HepG2 (cell line): ENCODE results near the gene GNG2. TPM values are rescaled to one million over a fixed set of nuclear protein-coding genes. Genes with fewer than 3 reads are reported as not detected.

ENCODE experiments used
- NFYB ChIP-seq: sonication (generic); formaldehyde crosslinking; IDR thresholded peaks from 2 replicates; pipeline ENCODE4 v1.4.0; 2020; ENCODE audit warnings: missing genetic modification reagents
- ZNF430 ChIP-seq: sonication (generic); formaldehyde crosslinking; IDR thresholded peaks from 2 replicates; pipeline ENCODE4 v1.9.0; 2021; ENCODE audit warnings: mild to moderate bottlenecking, missing genetic modification reagents
- ZNF546 ChIP-seq: sonication (generic); formaldehyde crosslinking; conservative IDR thresholded peaks from 2 replicates; pipeline ENCODE4 v1.8.1; 2023; ENCODE audit warnings: mild to moderate bottlenecking, missing genetic modification reagents
- ZNF839 ChIP-seq: sonication (generic); formaldehyde crosslinking; IDR thresholded peaks from 2 replicates; pipeline ENCODE4 v1.4.0; 2020; ENCODE audit warnings: missing genetic modification reagents, mild to moderate bottlenecking, borderline replicate concordance
- polyA plus RNA-seq, 8 experiments: library from polyadenylated mRNA; depleted of rRNA in 3 of 8; stranded (reverse) in 7 of 8; unstranded in 1 of 8; fragments of >200 nt; fragmentation: Illumina TruSeq in 4 of 8; extraction: Trizol in 4 of 8; gene quantifications; 2 replicates each; pipeline versions ENCODE4 v1.2.1 to v1.2.3, GENCODE V29; 2011 to 2016; ENCODE audit warnings: low read depth in 4 of 8, missing spikeins in 1 of 8, mixed read lengths in 1 of 8; ENCODE audit not compliant: insufficient read depth in 1 of 8
- total RNA-seq, 5 experiments: library from RNA; depleted of rRNA; stranded (reverse); fragments of >200 nt; fragmentation: Illumina TruSeq; extraction: Trizol; gene quantifications; 2 replicates each; pipeline ENCODE4 v1.2.3, GENCODE V29; 2016; ENCODE audit warnings: low read depth in 1 of 5
- TF ChIP-seq, protein P1 (sequence below): sonication (generic); formaldehyde crosslinking; IDR thresholded peaks from 2 replicates; pipeline ENCODE4 v1.4.0; 2020; ENCODE audit warnings: mild to moderate bottlenecking, missing genetic modification reagents, borderline replicate concordance
- TF ChIP-seq, protein P2 (sequence below): sonication (generic); formaldehyde crosslinking; IDR thresholded peaks from 2 replicates; pipeline ENCODE4 v1.5.0; 2020; ENCODE audit warnings: missing genetic modification reagents
- TF ChIP-seq, protein P3 (sequence below): sonication (generic); formaldehyde crosslinking; IDR thresholded peaks from 2 replicates; pipeline ENCODE4 v1.4.0; 2020; ENCODE audit warnings: mild to moderate bottlenecking, low read depth, missing genetic modification reagents
- TF ChIP-seq, protein P4 (sequence below): IDR thresholded peaks from 2 replicates; pipeline ENCODE4 v1.6.1; 2012; ENCODE audit warnings: low read length, improper control_type of control experiment

GNG2 gene
- total and polyA plus RNA-seq, 2 of the 13 experiments (the other 11 are each of a cell fraction or from before 2014, with no cell fraction given) = not detected

DNA sequence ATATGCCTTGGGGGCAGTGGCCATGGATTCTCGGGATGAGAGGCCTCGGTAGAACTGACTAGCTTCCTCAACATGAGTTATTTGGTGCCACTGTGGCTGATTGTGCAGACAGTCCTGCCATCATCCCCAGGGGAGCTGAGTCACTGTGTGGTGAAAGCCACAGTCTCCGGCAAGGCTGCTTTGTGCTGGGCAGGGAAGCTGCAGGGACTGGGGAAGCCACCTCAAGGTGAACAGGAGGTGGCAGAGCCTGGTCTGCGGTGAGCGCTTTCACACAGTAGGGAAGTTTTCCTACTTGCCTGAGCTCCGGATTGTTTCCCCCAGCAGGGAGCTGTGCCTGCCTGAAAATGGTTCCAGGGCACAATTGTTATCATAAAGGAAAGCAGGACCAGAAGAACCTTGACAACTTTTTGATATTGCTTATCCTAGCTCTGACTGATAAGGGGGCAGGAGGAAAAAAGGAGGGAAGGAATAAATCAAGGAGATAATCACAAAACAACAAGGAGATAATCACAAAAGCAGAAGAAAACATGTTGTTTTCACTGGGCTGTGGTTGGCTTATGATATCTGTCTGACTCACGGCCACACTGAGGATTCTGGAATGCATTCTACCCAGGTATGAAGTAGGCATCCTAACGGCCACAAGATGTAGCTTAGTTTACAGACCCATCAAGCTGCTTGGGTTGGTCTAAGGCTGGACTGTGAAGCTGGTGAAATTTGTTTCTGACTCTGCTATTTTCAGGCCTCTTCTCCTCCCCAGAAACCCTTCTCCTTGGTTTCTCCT, 32.2 kb upstream of the GNG2 start (continued):
- TF ChIP-seq, protein P1, sequence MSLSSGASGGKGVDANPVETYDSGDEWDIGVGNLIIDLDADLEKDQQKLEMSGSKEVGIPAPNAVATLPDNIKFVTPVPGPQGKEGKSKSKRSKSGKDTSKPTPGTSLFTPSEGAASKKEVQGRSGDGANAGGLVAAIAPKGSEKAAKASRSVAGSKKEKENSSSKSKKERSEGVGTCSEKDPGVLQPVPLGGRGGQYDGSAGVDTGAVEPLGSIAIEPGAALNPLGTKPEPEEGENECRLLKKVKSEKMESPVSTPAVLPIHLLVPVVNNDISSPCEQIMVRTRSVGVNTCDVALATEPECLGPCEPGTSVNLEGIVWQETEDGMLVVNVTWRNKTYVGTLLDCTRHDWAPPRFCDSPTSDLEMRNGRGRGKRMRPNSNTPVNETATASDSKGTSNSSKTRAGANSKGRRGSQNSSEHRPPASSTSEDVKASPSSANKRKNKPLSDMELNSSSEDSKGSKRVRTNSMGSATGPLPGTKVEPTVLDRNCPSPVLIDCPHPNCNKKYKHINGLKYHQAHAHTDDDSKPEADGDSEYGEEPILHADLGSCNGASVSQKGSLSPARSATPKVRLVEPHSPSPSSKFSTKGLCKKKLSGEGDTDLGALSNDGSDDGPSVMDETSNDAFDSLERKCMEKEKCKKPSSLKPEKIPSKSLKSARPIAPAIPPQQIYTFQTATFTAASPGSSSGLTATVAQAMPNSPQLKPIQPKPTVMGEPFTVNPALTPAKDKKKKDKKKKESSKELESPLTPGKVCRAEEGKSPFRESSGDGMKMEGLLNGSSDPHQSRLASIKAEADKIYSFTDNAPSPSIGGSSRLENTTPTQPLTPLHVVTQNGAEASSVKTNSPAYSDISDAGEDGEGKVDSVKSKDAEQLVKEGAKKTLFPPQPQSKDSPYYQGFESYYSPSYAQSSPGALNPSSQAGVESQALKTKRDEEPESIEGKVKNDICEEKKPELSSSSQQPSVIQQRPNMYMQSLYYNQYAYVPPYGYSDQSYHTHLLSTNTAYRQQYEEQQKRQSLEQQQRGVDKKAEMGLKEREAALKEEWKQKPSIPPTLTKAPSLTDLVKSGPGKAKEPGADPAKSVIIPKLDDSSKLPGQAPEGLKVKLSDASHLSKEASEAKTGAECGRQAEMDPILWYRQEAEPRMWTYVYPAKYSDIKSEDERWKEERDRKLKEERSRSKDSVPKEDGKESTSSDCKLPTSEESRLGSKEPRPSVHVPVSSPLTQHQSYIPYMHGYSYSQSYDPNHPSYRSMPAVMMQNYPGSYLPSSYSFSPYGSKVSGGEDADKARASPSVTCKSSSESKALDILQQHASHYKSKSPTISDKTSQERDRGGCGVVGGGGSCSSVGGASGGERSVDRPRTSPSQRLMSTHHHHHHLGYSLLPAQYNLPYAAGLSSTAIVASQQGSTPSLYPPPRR (CRISPR knock-in tag) = no peak
- TF ChIP-seq, protein P2, sequence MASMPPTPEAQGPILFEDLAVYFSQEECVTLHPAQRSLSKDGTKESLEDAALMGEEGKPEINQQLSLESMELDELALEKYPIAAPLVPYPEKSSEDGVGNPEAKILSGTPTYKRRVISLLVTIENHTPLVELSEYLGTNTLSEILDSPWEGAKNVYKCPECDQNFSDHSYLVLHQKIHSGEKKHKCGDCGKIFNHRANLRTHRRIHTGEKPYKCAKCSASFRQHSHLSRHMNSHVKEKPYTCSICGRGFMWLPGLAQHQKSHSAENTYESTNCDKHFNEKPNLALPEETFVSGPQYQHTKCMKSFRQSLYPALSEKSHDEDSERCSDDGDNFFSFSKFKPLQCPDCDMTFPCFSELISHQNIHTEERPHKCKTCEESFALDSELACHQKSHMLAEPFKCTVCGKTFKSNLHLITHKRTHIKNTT (CRISPR knock-in tag) = no peak
- TF ChIP-seq NFYB (CRISPR knock-in tag) (no peak), ZNF430 (CRISPR knock-in tag) (no peak), ZNF839 (CRISPR knock-in tag) (no peak), ZNF546 (CRISPR knock-in tag) (no peak)
- TF ChIP-seq, protein P3, sequence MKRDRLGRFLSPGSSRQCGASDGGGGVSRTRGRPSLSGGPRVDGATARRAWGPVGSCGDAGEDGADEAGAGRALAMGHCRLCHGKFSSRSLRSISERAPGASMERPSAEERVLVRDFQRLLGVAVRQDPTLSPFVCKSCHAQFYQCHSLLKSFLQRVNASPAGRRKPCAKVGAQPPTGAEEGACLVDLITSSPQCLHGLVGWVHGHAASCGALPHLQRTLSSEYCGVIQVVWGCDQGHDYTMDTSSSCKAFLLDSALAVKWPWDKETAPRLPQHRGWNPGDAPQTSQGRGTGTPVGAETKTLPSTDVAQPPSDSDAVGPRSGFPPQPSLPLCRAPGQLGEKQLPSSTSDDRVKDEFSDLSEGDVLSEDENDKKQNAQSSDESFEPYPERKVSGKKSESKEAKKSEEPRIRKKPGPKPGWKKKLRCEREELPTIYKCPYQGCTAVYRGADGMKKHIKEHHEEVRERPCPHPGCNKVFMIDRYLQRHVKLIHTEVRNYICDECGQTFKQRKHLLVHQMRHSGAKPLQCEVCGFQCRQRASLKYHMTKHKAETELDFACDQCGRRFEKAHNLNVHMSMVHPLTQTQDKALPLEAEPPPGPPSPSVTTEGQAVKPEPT (CRISPR knock-in tag) = no peak
- TF ChIP-seq, protein P4, sequence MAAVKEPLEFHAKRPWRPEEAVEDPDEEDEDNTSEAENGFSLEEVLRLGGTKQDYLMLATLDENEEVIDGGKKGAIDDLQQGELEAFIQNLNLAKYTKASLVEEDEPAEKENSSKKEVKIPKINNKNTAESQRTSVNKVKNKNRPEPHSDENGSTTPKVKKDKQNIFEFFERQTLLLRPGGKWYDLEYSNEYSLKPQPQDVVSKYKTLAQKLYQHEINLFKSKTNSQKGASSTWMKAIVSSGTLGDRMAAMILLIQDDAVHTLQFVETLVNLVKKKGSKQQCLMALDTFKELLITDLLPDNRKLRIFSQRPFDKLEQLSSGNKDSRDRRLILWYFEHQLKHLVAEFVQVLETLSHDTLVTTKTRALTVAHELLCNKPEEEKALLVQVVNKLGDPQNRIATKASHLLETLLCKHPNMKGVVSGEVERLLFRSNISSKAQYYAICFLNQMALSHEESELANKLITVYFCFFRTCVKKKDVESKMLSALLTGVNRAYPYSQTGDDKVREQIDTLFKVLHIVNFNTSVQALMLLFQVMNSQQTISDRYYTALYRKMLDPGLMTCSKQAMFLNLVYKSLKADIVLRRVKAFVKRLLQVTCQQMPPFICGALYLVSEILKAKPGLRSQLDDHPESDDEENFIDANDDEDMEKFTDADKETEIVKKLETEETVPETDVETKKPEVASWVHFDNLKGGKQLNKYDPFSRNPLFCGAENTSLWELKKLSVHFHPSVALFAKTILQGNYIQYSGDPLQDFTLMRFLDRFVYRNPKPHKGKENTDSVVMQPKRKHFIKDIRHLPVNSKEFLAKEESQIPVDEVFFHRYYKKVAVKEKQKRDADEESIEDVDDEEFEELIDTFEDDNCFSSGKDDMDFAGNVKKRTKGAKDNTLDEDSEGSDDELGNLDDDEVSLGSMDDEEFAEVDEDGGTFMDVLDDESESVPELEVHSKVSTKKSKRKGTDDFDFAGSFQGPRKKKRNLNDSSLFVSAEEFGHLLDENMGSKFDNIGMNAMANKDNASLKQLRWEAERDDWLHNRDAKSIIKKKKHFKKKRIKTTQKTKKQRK = no peak
